AG04449 (cell line): ENCODE data around the gene SPON2.

ENCODE experiments used
- CTCF ChIA-PET: fragments of 350-600 bp; formaldehyde crosslinking; extraction: SDS; loops from one replicate; lab custom pipeline; 2021; ENCODE audit warnings: antibody characterized with exemption; lab: Yijun Ruan, JAX
- POLR2A ChIA-PET: fragments of 400-600, 350-600 bp; formaldehyde crosslinking; extraction: SDS; loops from one replicate; lab custom pipeline; 2020; ENCODE audit warnings: antibody characterized with exemption, inconsistent platforms; lab: Yijun Ruan, JAX
- DNase-seq: peaks from one replicate; pipeline ENCODE4 v3.0.0-alpha.2; 2010; ENCODE audit warnings: low read depth, low spot score
- H3K4me3 ChIP-seq: 2 replicates; pipeline ENCODE4 v1.5.1; 2011; ENCODE audit warnings: low read depth, mild to moderate bottlenecking, control low read depth, low read length
- CTCF ChIP-seq: IDR thresholded peaks from one replicate; pipeline ENCODE4 v1.5.1; 2011; ENCODE audit warnings: mild to moderate bottlenecking, moderate library complexity, low read length, control low read depth, inconsistent platforms; ENCODE audit not compliant: insufficient read depth; ENCODE audit errors: missing control alignments

Gene SPON2

GRCh38 chr4:1207157-1207470, 34.7 kb upstream of the SPON2 start:
- ChIA-PET CTCF (no interaction called here), POLR2A (no interaction called here)
- no peak for TF ChIP-seq CTCF
- no peak overlapping the region for H3K4me3 ChIP-seq
- no peak for DNase-seq

GRCh38 chr4:1206299-1207156, 34.1 kb upstream of the SPON2 start:
- no peak overlapping the region for H3K4me3 ChIP-seq
- no peak for TF ChIP-seq CTCF
- CTCF ChIA-PET: no interaction called here
- no peak for DNase-seq
- POLR2A ChIA-PET: no interaction called here

- CTCF ChIA-PET: no interaction called here
- POLR2A ChIA-PET: interaction anchor here (1.2 kb wide), 1 partner anchor 9 kb away, joined by 3 read pairs; no protein-coding TSS in a partner anchor
- TF ChIP-seq CTCF: no peak
- H3K4me3 ChIP-seq: no peak overlapping the region
- DNase-seq: no peak
Measured at GRCh38 chr4:1205586-1206298, 33.4 kb upstream of the SPON2 start.

GRCh38 chr4:1204828-1205585, 32.6 kb upstream of the SPON2 start:
- ChIA-PET CTCF (interaction anchor here (1.0 to 2.5 kb wide), 2 partner anchors 38 to 75 kb away, joined by 3 to 10 read pairs; no protein-coding TSS in a partner anchor), POLR2A (interaction anchor here (1.2 kb wide), 1 partner anchor 10 kb away, joined by 3 read pairs; no protein-coding TSS in a partner anchor)
- no peak for DNase-seq
- no peak overlapping the region for H3K4me3 ChIP-seq
- no peak for TF ChIP-seq CTCF

GRCh38 chr4:1204286-1204827, 32.0 kb upstream of the SPON2 start:
- H3K4me3 ChIP-seq: no peak overlapping the region
- ChIA-PET POLR2A (interaction anchor here (1.2 kb wide), 1 partner anchor 11 kb away, joined by 3 read pairs; no protein-coding TSS in a partner anchor), CTCF (interaction anchor here (1.0 to 2.5 kb wide), 2 partner anchors 37 to 74 kb away, joined by 3 to 10 read pairs; no protein-coding TSS in a partner anchor)
- TF ChIP-seq CTCF: no peak
- no peak for DNase-seq
